GM19239 (cell line): ENCODE results near the gene UQCC3.
"Not testable (repeated sequence)": the region's sequence is repeated elsewhere in the genome, so short reads cannot be mapped to it uniquely, and the experiment has no call there.

Experiments used
- DNase-seq: peaks from one replicate; pipeline ENCODE4 v3.0.0; 2011; ENCODE audit warnings: low spot score; ENCODE audit not compliant: insufficient read length
- FAIRE-seq: peaks from 2 replicates; lab custom pipeline; 2011; peaks lifted over from hg19 to GRCh38; lab: Jason Lieb, UNC

Gene UQCC3

GRCh38 chr11:62671608-62672389 lies at the start of gene UQCC3, which contains the start of gene LBHD1:
TSS of gene UQCC3 (plus strand) at chr11:62671673. CDS start at chr11:62671746, 73 bp downstream.
TSS of gene LBHD1 (minus strand) at chr11:62672267. CDS start at chr11:62670031, 2,236 bp downstream.
- DNase-seq (peak; percentile 75), FAIRE-seq (peak; percentile 76)

GRCh38 chr11:62622476-62623089 lies 48.9 kb upstream of the UQCC3 start:
- no peak for FAIRE-seq
- DNase-seq = no peak

- DNase-seq = no peak
- no peak for FAIRE-seq
Measured at GRCh38 chr11:62627713-62628112, 43.8 kb upstream of the UQCC3 start.

- FAIRE-seq = no peak
Measured at GRCh38 chr11:62632492-62632891, 39.0 kb upstream of the UQCC3 start.

GRCh38 chr11:62644220-62644619 lies 27.3 kb upstream of the UQCC3 start:
- no peak for FAIRE-seq
- no peak for DNase-seq

More at GRCh38 chr11:62632492-62632891, 39.0 kb upstream of the UQCC3 start:
- DNase-seq = no peak

- DNase-seq = no peak
Measured at GRCh38 chr11:62645671-62645945, 25.9 kb upstream of the UQCC3 start.

GRCh38 chr11:62645946-62646824 lies 25.3 kb upstream of the UQCC3 start, which contains the start of gene GANAB:
TSS of gene GANAB (minus strand) at chr11:62646613. CDS start at chr11:62646599, 14 bp downstream.
- FAIRE-seq = peak; percentile 75
- DNase-seq = peak; percentile 99

More at GRCh38 chr11:62645671-62645945, 25.9 kb upstream of the UQCC3 start:
- FAIRE-seq = peak; percentile 69

GRCh38 chr11:62646825-62647608 lies 24.5 kb upstream of the UQCC3 start:
- FAIRE-seq (no peak), DNase-seq (no peak)

- FAIRE-seq (no peak), DNase-seq (no peak)
Measured at GRCh38 chr11:62647609-62648005, 23.9 kb upstream of the UQCC3 start.

- DNase-seq (no peak), FAIRE-seq (no peak)
Measured at GRCh38 chr11:62648185-62648966, 23.1 kb upstream of the UQCC3 start.

GRCh38 chr11:62648967-62649364 lies 22.5 kb upstream of the UQCC3 start:
- DNase-seq (no peak), FAIRE-seq (no peak)

- FAIRE-seq (no peak), DNase-seq (no peak)
Measured at GRCh38 chr11:62649486-62649885, 22.0 kb upstream of the UQCC3 start.

GRCh38 chr11:62650283-62650682 lies 21.2 kb upstream of the UQCC3 start:
- DNase-seq, FAIRE-seq: not testable (repeated sequence)

GRCh38 chr11:62652161-62653006 lies 19.1 kb upstream of the UQCC3 start:
- DNase-seq (no peak), FAIRE-seq (peak; percentile 84)

- DNase-seq = no peak
- no peak for FAIRE-seq
Measured at GRCh38 chr11:62654297-62654696, 17.2 kb upstream of the UQCC3 start.

GRCh38 chr11:62656796-62657429 lies 14.6 kb upstream of the UQCC3 start:
- no peak for FAIRE-seq
- DNase-seq = no peak

GRCh38 chr11:62664405-62665074 lies 6.9 kb upstream of the UQCC3 start:
- DNase-seq (peak; percentile 65), FAIRE-seq (peak; percentile 35)
